GM12878 (cell line): ENCODE measurements around the gene AVEN. TPM values are rescaled to one million over a fixed set of nuclear protein-coding genes. Genes with fewer than 3 reads are reported as not detected.

Experiments used
- ATAC-seq: fragments of 200-7000 bp; cut with Tn5 transposase; 3 replicates; pipeline ENCODE4 v1.9.1; 2020; ENCODE audit warnings: mild to moderate bottlenecking, moderate library complexity
- BruUV-seq: library from RNA; stranded (reverse); fragments of 400-500 nt; replicated peaks from 2 replicates; lab custom pipeline; 2021; lab: Mats Ljungman, UMichigan
- CTCF ChIA-PET: fragments of 300-600 bp; sonication (Branson Sonifier 250); formaldehyde crosslinking; extraction: SDS; loops from one replicate; lab custom pipeline; 2021; ENCODE audit warnings: inconsistent platforms; lab: Yijun Ruan, JAX
- POLR2A ChIA-PET: fragments of 350-600 bp; formaldehyde crosslinking; extraction: SDS; loops from one replicate; lab custom pipeline; 2021; ENCODE audit warnings: inconsistent platforms; lab: Charles Lee
- RAD21 ChIA-PET: fragments of 300-600 bp; sonication (Branson Sonifier 250); formaldehyde crosslinking; loops from one replicate; lab custom pipeline; 2023; ENCODE audit warnings: antibody characterized with exemption; ENCODE audit not compliant: unreplicated experiment; lab: Charles Lee
- SMC1A ChIA-PET: fragments of 300-600 bp; sonication (Branson Sonifier 250); formaldehyde crosslinking; loops from one replicate; lab custom pipeline; 2023; ENCODE audit not compliant: unreplicated experiment, uncharacterized antibody; lab: Charles Lee
- DNase-seq: peaks from one replicate; pipeline ENCODE4 v3.0.0-alpha.2; 2011; ENCODE audit warnings: low read depth, low spot score
- FAIRE-seq: peaks from 3 replicates; lab custom pipeline; 2011; peaks lifted over from hg19 to GRCh38; lab: Jason Lieb, UNC
- H2AFZ ChIP-seq: 2 replicates; pipeline ENCODE4 v1.6.0; 2011; ENCODE audit warnings: low read depth, low read length, control low read depth; ENCODE audit not compliant: control insufficient read depth
- H3K27ac ChIP-seq: 2 replicates; pipeline ENCODE4 v1.5.1; 2011; ENCODE audit warnings: control low read depth; ENCODE audit not compliant: control insufficient read depth, insufficient read depth
- H3K27me3 ChIP-seq, 2 experiments: replicated peaks in 1 of 2; 2 replicates each; pipeline versions ENCODE4 v1.6.0 to v1.6.1; 2011; ENCODE audit warnings: low read length in 1 of 2; ENCODE audit not compliant: control insufficient read depth in 2 of 2, insufficient read depth in 2 of 2
- H3K36me3 ChIP-seq, 2 experiments: 2 replicates each; pipeline ENCODE4 v1.5.1; 2011; ENCODE audit warnings: low read length in 1 of 2; ENCODE audit not compliant: control insufficient read depth in 2 of 2, insufficient read depth in 2 of 2
- H3K4me1 ChIP-seq: 2 replicates; pipeline ENCODE4 v1.6.1; 2011; ENCODE audit warnings: mild to moderate bottlenecking, low read length, moderate library complexity, mixed read lengths; ENCODE audit not compliant: control insufficient read depth, insufficient read depth
- H3K4me2 ChIP-seq: 2 replicates; pipeline ENCODE4 v1.6.0; 2011; ENCODE audit warnings: control low read depth; ENCODE audit not compliant: control insufficient read depth, insufficient read depth
- H3K4me3 ChIP-seq: fragments of 200-600 bp; sonication (generic); 2 replicates; pipeline ENCODE4 v1.5.1; 2016
- H3K79me2 ChIP-seq: 2 replicates; pipeline ENCODE4 v1.6.0; 2011; ENCODE audit warnings: low read length; ENCODE audit not compliant: control insufficient read depth, insufficient read depth
- H3K9ac ChIP-seq: 2 replicates; pipeline ENCODE4 v1.8.0; 2011; ENCODE audit warnings: low read length, control low read depth, mixed read lengths; ENCODE audit not compliant: control insufficient read depth, insufficient read depth
- H3K9me3 ChIP-seq: replicated peaks from 3 replicates; pipeline ENCODE4 v1.5.1; 2011; ENCODE audit warnings: mild to moderate bottlenecking, low read length; ENCODE audit not compliant: control insufficient read depth, insufficient read depth
- H4K20me1 ChIP-seq: 2 replicates; pipeline ENCODE4 v1.6.0; 2011; ENCODE audit not compliant: control insufficient read depth, insufficient read depth
- EP300 ChIP-seq, 2 experiments: fragments of 150-350 bp in 1 of 2; IDR thresholded peaks; 2 replicates each; pipeline ENCODE4 v1.6.1; 2011 to 2012; ENCODE audit warnings: low read depth in 2 of 2, low read length in 2 of 2, borderline replicate concordance in 1 of 2, improper control_type of control experiment in 1 of 2, inconsistent platforms in 1 of 2; ENCODE audit not compliant: control insufficient read depth in 1 of 2
- GABPA ChIP-seq: IDR thresholded peaks from 2 replicates; pipeline ENCODE4 v1.6.1; 2014; ENCODE audit warnings: antibody characterized with exemption, low read depth, mild to moderate bottlenecking, inconsistent platforms
- GATAD2B ChIP-seq: fragments of 450-650 bp; conservative IDR thresholded peaks from 2 replicates; pipeline ENCODE4 v1.6.1; 2017; ENCODE audit warnings: low read depth, mild to moderate bottlenecking, moderate library complexity
- IRF4 ChIP-seq: IDR thresholded peaks from 2 replicates; pipeline ENCODE4 v1.6.1; 2011; ENCODE audit warnings: low read depth, low read length
- MAX ChIP-seq: IDR thresholded peaks from 2 replicates; pipeline ENCODE4 v1.6.1; 2012; ENCODE audit warnings: low read depth, low read length, improper control_type of control experiment
- MYB ChIP-seq: fragments of 150-350 bp; IDR thresholded peaks from 2 replicates; pipeline ENCODE4 v1.6.1; 2014; ENCODE audit warnings: mild to moderate bottlenecking, low read depth, low read length, borderline replicate concordance
- NBN ChIP-seq: fragments of 450-650 bp; IDR thresholded peaks from 2 replicates; pipeline ENCODE4 v1.6.1; 2016
- REST ChIP-seq: IDR thresholded peaks from 2 replicates; pipeline ENCODE4 v1.6.1; 2012; ENCODE audit warnings: mild to moderate bottlenecking, low read depth, low read length
- SREBF1 ChIP-seq: IDR thresholded peaks from 2 replicates; pipeline ENCODE4 v1.6.1; 2012; ENCODE audit warnings: mild to moderate bottlenecking, low read length
- TAF1 ChIP-seq: IDR thresholded peaks from 2 replicates; pipeline ENCODE4 v1.6.1; 2011; ENCODE audit warnings: mild to moderate bottlenecking, low read depth, low read length, borderline replicate concordance
- TARDBP ChIP-seq: IDR thresholded peaks from 2 replicates; pipeline ENCODE4 v1.6.1; 2016; ENCODE audit warnings: borderline replicate concordance
- WRNIP1 ChIP-seq: IDR thresholded peaks from 2 replicates; pipeline ENCODE4 v1.6.1; 2011; ENCODE audit warnings: low read depth, low read length, improper control_type of control experiment, borderline replicate concordance
- ZBTB33 ChIP-seq: fragments of 450-650 bp; IDR thresholded peaks from 2 replicates; pipeline ENCODE4 v1.6.1; 2017; ENCODE audit warnings: mild to moderate bottlenecking
- ZNF592 ChIP-seq: fragments of 450-650 bp; IDR thresholded peaks from 2 replicates; pipeline ENCODE4 v1.6.1; 2017; ENCODE audit warnings: mild to moderate bottlenecking, moderate library complexity
- WGBS: methylation state at CpG from one replicate; pipeline ENCODE4 v1.1.6; 2016; ENCODE audit warnings: low lambda C conversion rate; ENCODE audit not compliant: insufficient replicate concordance, insufficient coverage; ENCODE audit errors: missing lambda C conversion rate; 5-methylcytosine and 5-hydroxymethylcytosine counted together
- in situ Hi-C: fragments of 300-500 bp; cut with MboI; formaldehyde crosslinking; loops from 9 replicates; pipeline ENCODE4 v1.14.3; 2018; ENCODE audit warnings: mixed read lengths
- intact Hi-C: fragments of 100-400 bp; cut with micrococcal nuclease; formaldehyde crosslinking; loops from one replicate; pipeline ENCODE4 v1.14.2; 2022; ENCODE audit not compliant: unreplicated experiment
- polyA plus RNA-seq, 11 experiments: library from polyadenylated mRNA; depleted of rRNA in 4 of 11; unstranded in 6 of 11; stranded (reverse) in 5 of 11; fragments of >200 nt; fragmentation: Nextera tagmentation in 4 of 11; fragmentation: Illumina TruSeq in 1 of 11; extraction: Ambion mirVana in 4 of 11; extraction: Trizol in 1 of 11; gene quantifications; 1 replicate in 1 of 11; 2 replicates in 10 of 11; pipeline versions ENCODE4 v1.2.1 to v1.2.3, GENCODE V29; 2011 to 2016; ENCODE audit warnings: inconsistent platforms in 2 of 11, missing spikeins in 2 of 11, low read depth in 1 of 11
- total RNA-seq, 4 experiments: library from RNA; depleted of rRNA in 3 of 4; stranded (reverse); fragments of >200 nt in 3 of 4; fragmentation: Illumina TruSeq in 1 of 4; extraction: Trizol in 1 of 4; gene quantifications; 2 replicates each; pipeline versions ENCODE4 v1.2.1 to v1.2.3, GENCODE V29; 2013 to 2021

Gene AVEN
- total and polyA plus RNA-seq, 10 of the 15 experiments (the other 5 are each of a cell fraction or from before 2014, with no cell fraction given) = 1.4 to 15.1 (median 10.5) TPM

- Histone ChIP-seq H3K9ac (no peak overlapping the region), H3K27ac (no peak overlapping the region), H3K79me2 (no peaks in the 10 kb centered on the region), H3K4me2 (no peak overlapping the region), H3K27me3 (no peaks in the 10 kb centered on the region), H3K36me3 (no peaks in the 10 kb centered on the region), H3K4me1 (no peaks in the 10 kb centered on the region), H2AFZ (no peak overlapping the region), H3K4me3 (no peak overlapping the region), H4K20me1 (no peaks in the 10 kb centered on the region), H3K9me3 (no peaks in the 10 kb centered on the region; the same call in 2 of the 3 replicates)
- WGBS = 86% methylated on average over 2 of the region's 2 CpGs
- no peak for DNase-seq
- TF ChIP-seq REST (no peak), SREBF1 (no peak), MYB (no peak), TAF1 (no peak), WRNIP1 (no peak), NBN (no peak), GABPA (no peak), ZBTB33 (no peak), EP300 (IDR thresholded peaks at IDR 0.05; ENCODE audit: borderline replicate concordance in 1 of 2, control insufficient read depth in 1 of 2, low read depth in 2 of 2, low read length in 2 of 2) (no peak), GATAD2B (no peak), ZNF592 (no peak), MAX (no peak), IRF4 (no peak), TARDBP (no peak)
- intact Hi-C loops = no loop called here
- POLR2A ChIA-PET = no interaction called here
- RAD21 ChIA-PET = no interaction called here
- SMC1A ChIA-PET = no interaction called here
- no peak for ATAC-seq
- CTCF ChIA-PET = no interaction called here
- no peak for FAIRE-seq
- no TSS peak for BruUV-seq
- in situ Hi-C loops = no loop called here
These were observed 150.8 kb downstream of the AVEN start for GRCh38 chr15:33888176-33888575.
